Neural cell (in vitro differentiated cells): Measurements from ENCODE around the gene LSM5. TPM values are rescaled to one million over a fixed set of nuclear protein-coding genes. Genes with fewer than 3 reads are reported as not detected.

Experiments
- H2AFZ ChIP-seq: fragments of 200-600, 300-800 bp; sonication (generic), shearing (Covaris generic); 2 replicates; pipeline ENCODE4 v1.6.0; 2014; ENCODE audit warnings: low read depth, mild to moderate bottlenecking, antibody characterized with exemption, low read length, moderate library complexity
- H3F3A ChIP-seq: fragments of 200-600 bp; shearing (Covaris generic); 2 replicates; pipeline ENCODE4 v1.6.1; 2016; ENCODE audit warnings: mild to moderate bottlenecking, moderate library complexity, mixed read lengths, antibody characterized with exemption, low read length; ENCODE audit not compliant: insufficient read depth, poor library complexity, severe bottlenecking
- H3K27ac ChIP-seq: fragments of 200-600, 300-800 bp; sonication (generic), shearing (Covaris generic); 2 replicates; pipeline ENCODE4 v1.5.1; 2014; ENCODE audit warnings: mild to moderate bottlenecking, low read length, moderate library complexity
- H3K27me3 ChIP-seq: fragments of 300-800, 200-600 bp; sonication (generic), shearing (Covaris generic); 2 replicates; pipeline ENCODE4 v1.6.0; 2014; ENCODE audit warnings: mild to moderate bottlenecking, low read depth, low read length, moderate library complexity; ENCODE audit not compliant: insufficient read depth
- H3K36me3 ChIP-seq: fragments of 300-800, 200-600 bp; sonication (generic), shearing (Covaris generic); 2 replicates; pipeline ENCODE4 v1.5.1; 2014; ENCODE audit warnings: mild to moderate bottlenecking, antibody characterized with exemption, low read length, moderate library complexity; ENCODE audit not compliant: insufficient read depth
- H3K4me2 ChIP-seq: fragments of 300-800, 200-600 bp; sonication (generic), shearing (Covaris generic); 2 replicates; pipeline ENCODE4 v1.6.0; 2014; ENCODE audit warnings: mild to moderate bottlenecking, low read length
- H3K4me3 ChIP-seq: fragments of 300-800, 200-600 bp; sonication (generic), shearing (Covaris generic); 2 replicates; pipeline ENCODE4 v1.5.1; 2014; ENCODE audit warnings: mild to moderate bottlenecking, low read length, moderate library complexity
- H3K79me2 ChIP-seq: fragments of 200-600 bp; shearing (Covaris generic); replicated peaks from 2 replicates; pipeline ENCODE4 v1.6.0; 2014; ENCODE audit warnings: mild to moderate bottlenecking, low read length, moderate library complexity; ENCODE audit not compliant: insufficient read depth
- H3K9ac ChIP-seq: fragments of 300-800, 200-600 bp; sonication (generic), shearing (Covaris generic); 2 replicates; pipeline ENCODE4 v1.6.1; 2016; ENCODE audit warnings: mild to moderate bottlenecking, low read length, mixed read lengths
- H3K9me2 ChIP-seq: fragments of 200-600 bp; shearing (Covaris generic); 2 replicates; pipeline ENCODE4 v1.6.1; 2016; ENCODE audit warnings: mild to moderate bottlenecking, low read length, mixed read lengths; ENCODE audit not compliant: insufficient read depth
- H3K9me3 ChIP-seq: fragments of 200-600, 300-800 bp; sonication (generic), shearing (Covaris generic); 2 replicates; pipeline ENCODE4 v1.6.1; 2016; ENCODE audit warnings: mild to moderate bottlenecking, mixed run types, low read length, moderate library complexity, mixed read lengths
- H4K20me1 ChIP-seq: fragments of 200-600 bp; shearing (Covaris generic); 2 replicates; pipeline ENCODE4 v1.6.1; 2016; ENCODE audit warnings: mild to moderate bottlenecking, mixed run types; ENCODE audit not compliant: insufficient read depth
- CTCF ChIP-seq: fragments of 450-650 bp; IDR thresholded peaks from 2 replicates; pipeline ENCODE4 v1.5.1; 2014; ENCODE audit warnings: antibody characterized with exemption, mild to moderate bottlenecking, moderate library complexity; ENCODE audit not compliant: poor library complexity, severe bottlenecking
- EP300 ChIP-seq: fragments of 450-650 bp; conservative IDR thresholded peaks from 2 replicates; pipeline ENCODE4 v1.6.1; 2014; ENCODE audit warnings: antibody characterized with exemption, mild to moderate bottlenecking, moderate library complexity; ENCODE audit not compliant: poor library complexity, severe bottlenecking
- EZH2 ChIP-seq: fragments of 200-600, 300-800 bp; shearing (Covaris generic), sonication (generic); IDR thresholded peaks from 2 replicates; pipeline ENCODE4 v1.6.1; 2014; ENCODE audit warnings: antibody characterized with exemption, low read length, borderline replicate concordance, mild to moderate bottlenecking; ENCODE audit not compliant: insufficient read depth, poor library complexity, severe bottlenecking
- MXI1 ChIP-seq: fragments of 450-650 bp; conservative IDR thresholded peaks from 2 replicates; pipeline ENCODE4 v1.6.1; 2014; ENCODE audit warnings: antibody characterized with exemption, mild to moderate bottlenecking; ENCODE audit not compliant: poor library complexity, severe bottlenecking
- POLR2AphosphoS5 ChIP-seq: IDR thresholded peaks from 2 replicates; pipeline ENCODE4 v1.6.1; 2012
- RAD21 ChIP-seq: fragments of 450-650 bp; conservative IDR thresholded peaks from 2 replicates; pipeline ENCODE4 v1.6.1; 2014; ENCODE audit warnings: antibody characterized with exemption, mild to moderate bottlenecking, moderate library complexity
- REST ChIP-seq: IDR thresholded peaks from 2 replicates; pipeline ENCODE4 v1.6.1; 2012; ENCODE audit warnings: borderline replicate concordance
- SMC3 ChIP-seq: fragments of 450-650 bp; conservative IDR thresholded peaks from 2 replicates; pipeline ENCODE4 v1.6.1; 2014; ENCODE audit warnings: antibody characterized with exemption, mild to moderate bottlenecking, moderate library complexity; ENCODE audit not compliant: poor library complexity
- TAF1 ChIP-seq: IDR thresholded peaks from 2 replicates; pipeline ENCODE4 v1.6.1; 2012; ENCODE audit warnings: low read depth
- polyA plus RNA-seq: library from polyadenylated mRNA; depleted of rRNA; stranded (reverse); fragments of >200 nt; gene quantifications from 2 replicates; pipeline ENCODE4 v1.2.3, GENCODE V29; 2014

LSM5 gene
- polyA plus RNA-seq, 1 donor from 2014 or later, result 100 TPM

- H3K27ac ChIP-seq, result no peak overlapping the region
- H3K36me3 ChIP-seq, result no peaks in the 10 kb centered on the region
- no peaks in the 10 kb centered on the region for H3K27me3 ChIP-seq
- no peak overlapping the region for H2AFZ ChIP-seq
- TF ChIP-seq EZH2, result no peak
- no peak for TF ChIP-seq MXI1
- TF ChIP-seq SMC3, result no peak
- TF ChIP-seq RAD21, result no peak
- no peak for TF ChIP-seq TAF1
- TF ChIP-seq POLR2AphosphoS5, result no peak
- no peak for TF ChIP-seq REST
- no peak for TF ChIP-seq CTCF
- no peak for TF ChIP-seq EP300
- H3K4me3 ChIP-seq, result no peak overlapping the region
- no peaks in the 10 kb centered on the region for H4K20me1 ChIP-seq
- H3F3A ChIP-seq, result no peaks in the 10 kb centered on the region
- no peaks in the 10 kb centered on the region for H3K9me3 ChIP-seq
- H3K79me2 ChIP-seq, result peaks cover 49% of the 10 kb centered on the region
- H3K9me2 ChIP-seq, result no peaks in the 10 kb centered on the region
- H3K9ac ChIP-seq, result no peak overlapping the region
- H3K4me2 ChIP-seq, result no peak overlapping the region
Measured at GRCh38 chr7:32506266-32507054, 16.3 kb upstream of the LSM5 start.

- no peak overlapping the region for H3K27ac ChIP-seq
- H3K9me2 ChIP-seq, result no peaks in the 10 kb centered on the region
- no peaks in the 10 kb centered on the region for H3K9me3 ChIP-seq
- H4K20me1 ChIP-seq, result no peaks in the 10 kb centered on the region
- H2AFZ ChIP-seq, result no peak overlapping the region
- TF ChIP-seq EP300 (no peak), CTCF (no peak), POLR2AphosphoS5 (no peak), RAD21 (no peak), TAF1 (no peak), REST (no peak), SMC3 (no peak), MXI1 (no peak), EZH2 (no peak)
- peaks cover 61% of the 10 kb centered on the region for H3K79me2 ChIP-seq
- no peak overlapping the region for H3K4me3 ChIP-seq
- no peak overlapping the region for H3K4me2 ChIP-seq
- no peak overlapping the region for H3K9ac ChIP-seq
- no peaks in the 10 kb centered on the region for H3K36me3 ChIP-seq
- no peaks in the 10 kb centered on the region for H3F3A ChIP-seq
- no peaks in the 10 kb centered on the region for H3K27me3 ChIP-seq
Measured at GRCh38 chr7:32502728-32503127, 12.5 kb upstream of the LSM5 start.
